Liver (tissue), 9 donors: ENCODE results near the gene DLL4. TPM values are rescaled to one million over a fixed set of nuclear protein-coding genes. Genes with fewer than 3 reads are reported as not detected.

Experiments
- DNase-seq: peaks from one replicate; pipeline ENCODE4 v3.0.0-alpha.2; 2017; ENCODE audit warnings: low spot score
- H3K27ac ChIP-seq, 2 donors: one replicate each; pipeline ENCODE4 v1.7.0; 2013; ENCODE audit warnings: inconsistent platforms in 2 of 2, low read length in 2 of 2, control low read depth in 1 of 2, low read depth in 1 of 2, mild to moderate bottlenecking in 1 of 2
- H3K27me3 ChIP-seq, 4 donors: one replicate each; pipeline versions ENCODE4 v1.6.1 to v1.7.0; 2013; ENCODE audit warnings: low read length in 3 of 4, inconsistent platforms in 1 of 4, mild to moderate bottlenecking in 1 of 4, moderate library complexity in 1 of 4; ENCODE audit not compliant: control insufficient read depth in 4 of 4, insufficient read depth in 4 of 4
- H3K36me3 ChIP-seq, 4 donors: one replicate each; pipeline versions ENCODE4 v1.6.1 to v1.7.0; 2013; ENCODE audit warnings: low read length in 3 of 4, mild to moderate bottlenecking in 3 of 4, low read depth in 1 of 4, moderate library complexity in 1 of 4; ENCODE audit not compliant: control insufficient read depth in 4 of 4, insufficient read depth in 3 of 4
- H3K4me1 ChIP-seq, 4 donors: one replicate each; pipeline versions ENCODE4 v1.6.1 to v1.7.0; 2013; ENCODE audit warnings: low read length in 3 of 4, mild to moderate bottlenecking in 3 of 4, moderate library complexity in 1 of 4; ENCODE audit not compliant: control insufficient read depth in 4 of 4, insufficient read depth in 4 of 4
- H3K4me3 ChIP-seq, 3 donors: one replicate each; pipeline versions ENCODE4 v1.6.1 to v1.7.0; 2013; ENCODE audit warnings: low read length in 3 of 3, control low read depth in 1 of 3, low read depth in 1 of 3, mild to moderate bottlenecking in 1 of 3
- H3K9ac ChIP-seq, 2 donors: one replicate each; pipeline ENCODE4 v1.7.0; 2013; ENCODE audit warnings: low read length in 2 of 2, mild to moderate bottlenecking in 2 of 2, moderate library complexity in 2 of 2, control low read depth in 1 of 2, low read depth in 1 of 2
- H3K9me3 ChIP-seq, 4 donors: one replicate each; pipeline versions ENCODE4 v1.6.1 to v1.7.0; 2013; ENCODE audit warnings: low read length in 3 of 4; ENCODE audit not compliant: control insufficient read depth in 4 of 4
- ATF3 ChIP-seq: IDR thresholded peaks from 2 replicates; pipeline ENCODE4 v1.6.1; 2016; ENCODE audit warnings: antibody characterized with exemption
- CTCF ChIP-seq: fragments of 150-350 bp; IDR thresholded peaks from 2 replicates; pipeline ENCODE4 v1.5.1; 2017; ENCODE audit warnings: improper control_type of control experiment, low read depth, low read length; ENCODE audit not compliant: missing input control
- EGR1 ChIP-seq, 2 donors: IDR thresholded peaks; 2 replicates each; pipeline ENCODE4 v1.6.1; 2016 to 2018; ENCODE audit warnings: antibody characterized with exemption in 2 of 2, low read depth in 2 of 2
- FOXA1 ChIP-seq: IDR thresholded peaks from 2 replicates; pipeline ENCODE4 v1.6.1; 2016; ENCODE audit warnings: antibody characterized with exemption
- FOXA2 ChIP-seq: IDR thresholded peaks from 2 replicates; pipeline ENCODE4 v1.6.1; 2016; ENCODE audit warnings: antibody characterized with exemption
- GABPA ChIP-seq, 2 donors: IDR thresholded peaks in 1 of 2; conservative IDR thresholded peaks in 1 of 2; 2 replicates each; pipeline ENCODE4 v1.6.1; 2016; ENCODE audit warnings: antibody characterized with exemption in 2 of 2, mild to moderate bottlenecking in 1 of 2, moderate library complexity in 1 of 2
- HNF4A ChIP-seq, 2 donors: conservative IDR thresholded peaks; 2 replicates each; pipeline ENCODE4 v1.6.1; 2016; ENCODE audit warnings: antibody characterized with exemption in 2 of 2, mild to moderate bottlenecking in 2 of 2
- HNF4G ChIP-seq: IDR thresholded peaks from 2 replicates; pipeline ENCODE4 v1.6.1; 2016; ENCODE audit warnings: antibody characterized with exemption
- JUND ChIP-seq, 2 donors: IDR thresholded peaks; 2 replicates each; pipeline ENCODE4 v1.6.1; 2016; ENCODE audit warnings: antibody characterized with exemption in 2 of 2
- MAX ChIP-seq: IDR thresholded peaks from 2 replicates; pipeline ENCODE4 v1.6.1; 2016; ENCODE audit warnings: antibody characterized with exemption
- NR2F2 ChIP-seq: IDR thresholded peaks from 2 replicates; pipeline ENCODE4 v1.6.1; 2016; ENCODE audit warnings: antibody characterized with exemption
- REST ChIP-seq: IDR thresholded peaks from 2 replicates; pipeline ENCODE4 v1.6.1; 2016; ENCODE audit warnings: antibody characterized with exemption, mild to moderate bottlenecking
- RXRA ChIP-seq, 2 donors: IDR thresholded peaks; 2 replicates each; pipeline ENCODE4 v1.6.1; 2017 to 2018; ENCODE audit warnings: antibody characterized with exemption in 2 of 2, mild to moderate bottlenecking in 1 of 2
- SP1 ChIP-seq: IDR thresholded peaks from 2 replicates; pipeline ENCODE4 v1.6.1; 2018; ENCODE audit warnings: antibody characterized with exemption, mild to moderate bottlenecking
- TAF1 ChIP-seq: conservative IDR thresholded peaks from 2 replicates; pipeline ENCODE4 v1.6.1; 2016; ENCODE audit warnings: antibody characterized with exemption, mild to moderate bottlenecking
- YY1 ChIP-seq: IDR thresholded peaks from 2 replicates; pipeline ENCODE4 v1.6.1; 2016; ENCODE audit warnings: antibody characterized with exemption, mild to moderate bottlenecking
- ZBTB33 ChIP-seq: IDR thresholded peaks from 2 replicates; pipeline ENCODE4 v1.6.1; 2016; ENCODE audit warnings: antibody characterized with exemption
- WGBS: extraction: QIAGEN DNeasy Blood & Tissue Kit; methylation state at CpG from one replicate; pipeline ENCODE4 v1.1.7; 2013; 5-methylcytosine and 5-hydroxymethylcytosine counted together
- polyA plus RNA-seq, 2 donors: library from polyadenylated mRNA; stranded (reverse) in 1 of 2; unstranded in 1 of 2; fragments of 200-250 nt in 1 of 2; fragments of >200 nt in 1 of 2; fragmentation: Nextera tagmentation in 1 of 2; extraction: Ambion mirVana in 1 of 2; gene quantifications; one replicate each; pipeline versions ENCODE4 v1.2.1 to v1.2.3, GENCODE V29; 2013 to 2015
- total RNA-seq, 2 donors: library from RNA; depleted of rRNA; stranded (reverse); fragments of >200 nt; gene quantifications; one replicate each; pipeline ENCODE4 v1.2.3, GENCODE V29; 2014
- donor health status: healthy.
- donor health status: healthy.
- donor health status: healthy.
- donor health status: healthy.
- donor health status: healthy.

DLL4 gene
- total and polyA plus RNA-seq, 4 donors = 2.1 to 3.8 (median 3.0) TPM

GRCh38 chr15:40976819-40977218 lies 47.7 kb downstream of the DLL4 start:
- Histone ChIP-seq H3K27ac (no peak overlapping the region), H3K36me3 (peaks cover 8 to 59% (median 46%) of the 10 kb centered on the region in 4 donors), H3K9me3 (no peaks in the 10 kb centered on the region), H3K9ac (no peak overlapping the region), H3K4me3 (no peak overlapping the region), H3K27me3 (no peaks in the 10 kb centered on the region), H3K4me1 (no peaks in the 10 kb centered on the region)
- DNase-seq = no peak
- WGBS = 81% methylated on average over 7 of the region's 7 CpGs
- TF ChIP-seq GABPA (IDR thresholded peaks at IDR 0.05 in 1 of 2, conservative IDR thresholded peaks at IDR 0.05 in 1 of 2) = no peak
- no peak for TF ChIP-seq RXRA (IDR thresholded peaks at IDR 0.05)
- TF ChIP-seq REST = no peak
- TF ChIP-seq ATF3 = no peak
- no peak for TF ChIP-seq FOXA2
- TF ChIP-seq MAX = no peak
- TF ChIP-seq EGR1 (IDR thresholded peaks at IDR 0.05; ENCODE audit: low read depth in 2 of 2) = no peak
- TF ChIP-seq FOXA1 = no peak
- TF ChIP-seq YY1 = no peak
- TF ChIP-seq HNF4G = no peak
- no peak for TF ChIP-seq SP1
- TF ChIP-seq CTCF = no peak
- TF ChIP-seq JUND (IDR thresholded peaks at IDR 0.05) = no peak
- TF ChIP-seq HNF4A (conservative IDR thresholded peaks at IDR 0.05) = no peak
- TF ChIP-seq ZBTB33 = no peak
- no peak for TF ChIP-seq NR2F2
- no peak for TF ChIP-seq TAF1

- Histone ChIP-seq H3K36me3 (peaks cover 8 to 72% (median 58%) of the 10 kb centered on the region in 4 donors), H3K27me3 (no peaks in the 10 kb centered on the region), H3K4me1 (no peaks in the 10 kb centered on the region), H3K9ac (no peak overlapping the region), H3K4me3 (no peak overlapping the region), H3K9me3 (no peaks in the 10 kb centered on the region), H3K27ac (no peak overlapping the region)
- TF ChIP-seq HNF4G (no peak), REST (no peak)
- WGBS = 95% methylated on average over 2 of the region's 2 CpGs
- no peak for DNase-seq
Observed at GRCh38 chr15:40978141-40978540, 49.0 kb downstream of the DLL4 start.
